Transverse colon (tissue), 4 donors: Measurements from ENCODE around the gene SLC3A2. TPM values are rescaled to one million over a fixed set of nuclear protein-coding genes. Genes with fewer than 3 reads are reported as not detected.

ENCODE experiments used
- DNase-seq: peaks from one replicate; pipeline ENCODE4 v3.0.0-alpha.2; 2019
- H3K27ac ChIP-seq, 4 donors: fragments of 200-600 bp; sonication (generic); 2 replicates each; pipeline ENCODE4 v1.5.1; 2016 to 2018; ENCODE audit warnings: inconsistent platforms in 4 of 4
- H3K27me3 ChIP-seq: fragments of 200-600 bp; sonication (generic); 2 replicates; pipeline ENCODE4 v1.5.1; 2017; ENCODE audit warnings: inconsistent platforms
- H3K36me3 ChIP-seq, 4 donors: fragments of 200-600 bp; sonication (generic); 2 replicates each; pipeline ENCODE4 v1.5.1; 2017 to 2019; ENCODE audit warnings: inconsistent platforms in 4 of 4
- H3K4me1 ChIP-seq, 4 donors: fragments of 200-600 bp; sonication (generic); 2 replicates each; pipeline ENCODE4 v1.5.1; 2017 to 2020; ENCODE audit warnings: inconsistent platforms in 4 of 4
- H3K4me3 ChIP-seq, 4 donors: fragments of 200-600 bp; sonication (generic); 1 replicate in 1 of 4; 2 replicates in 3 of 4; pipeline versions ENCODE4 v1.5.1 to v1.6.1; 2017 to 2019; ENCODE audit warnings: inconsistent platforms in 4 of 4
- H3K9me3 ChIP-seq, 2 donors: fragments of 200-600 bp; sonication (generic); 2 replicates each; pipeline ENCODE4 v1.5.1; 2017 to 2019; ENCODE audit warnings: inconsistent platforms in 2 of 2
- CTCF ChIP-seq, 5 experiments: fragments of 200-600 bp in 3 of 5; fragments of 450-650 bp in 2 of 5; sonication (generic) in 3 of 5; IDR thresholded peaks; 1 replicate in 2 of 5; 2 replicates in 3 of 5; pipeline ENCODE4 v1.5.1; 2016 to 2017; ENCODE audit warnings: antibody characterized with exemption in 5 of 5, inconsistent platforms in 3 of 5, mild to moderate bottlenecking in 2 of 5, moderate library complexity in 1 of 5
- EP300 ChIP-seq: sonication (generic); formaldehyde crosslinking; IDR thresholded peaks from one replicate; pipeline ENCODE4 v1.6.1; 2017; ENCODE audit warnings: antibody characterized with exemption, low read depth
- POLR2A ChIP-seq: fragments of 450-650 bp; IDR thresholded peaks from one replicate; pipeline ENCODE4 v1.6.1; 2016; ENCODE audit warnings: antibody characterized with exemption, mild to moderate bottlenecking, moderate library complexity
- POLR2AphosphoS5 ChIP-seq, 3 donors: sonication (generic); formaldehyde crosslinking; IDR thresholded peaks; one replicate each; pipeline ENCODE4 v1.6.1; 2016; ENCODE audit warnings: antibody characterized with exemption in 3 of 3
- WGBS, 2 donors: methylation state at CpG; one replicate each; pipeline ENCODE4 v1.1.5; 2018; ENCODE audit warnings: low coverage in 1 of 2; 5-methylcytosine and 5-hydroxymethylcytosine counted together
- in situ Hi-C, 4 donors: fragments of 200-750 bp; cut with MboI; loops; one replicate each; pipeline versions ENCODE4 v1.15.0 to v1.15.1; 2017; ENCODE audit warnings: low sequenced_read_pairs in 3 of 4, low pct_ligation_motif_present in 1 of 4, low pct_unique_long_range_greater_than_20kb in 1 of 4
- intact Hi-C: fragments of 100-400 bp; cut with DNase I; formaldehyde crosslinking; loops from one replicate; pipeline ENCODE4 v1.15.1; 2023; ENCODE audit warnings: low total_unique reads
- total RNA-seq, 4 donors: library from RNA; depleted of rRNA; stranded (reverse); fragments of >200 nt; gene quantifications; one replicate each; pipeline ENCODE4 v1.1.0, GENCODE V29; 2016

Gene SLC3A2
- total RNA-seq, 4 donors from 2014 or later: 32.4 to 163 (median 129) TPM

GRCh38 chr11:62892077-62892922 lies 11.6 kb downstream of the SLC3A2 start:
- no peak for DNase-seq
- 86 to 100% methylated on average over 3 to 10 of the region's 10 CpGs for WGBS, 2 donors
- Histone ChIP-seq H3K36me3 (peaks cover 0 to 20% (median 8%) of the 10 kb centered on the region in 4 donors), H3K27ac (no peak overlapping the region), H3K4me3 (no peak overlapping the region), H3K9me3 (no peaks in the 10 kb centered on the region), H3K27me3 (no peaks in the 10 kb centered on the region), H3K4me1 (peaks cover 7 to 33% (median 16%) of the 10 kb centered on the region in 4 donors)
- in situ Hi-C loops: loop anchor here in 1 of 4 donors (25.0 kb wide), 1 partner anchor 505 kb away; no protein-coding TSS in a partner anchor
- intact Hi-C loops: no loop called here
- no peak for TF ChIP-seq EP300
- TF ChIP-seq POLR2A: no peak

- in situ Hi-C loops (loop anchor here in 1 of 4 donors (25.0 kb wide), 1 partner anchor 508 kb away; no protein-coding TSS in a partner anchor), intact Hi-C loops (no loop called here)
- Histone ChIP-seq H3K4me1 (peaks cover 0 to 5% (median 0%) of the 10 kb centered on the region in 4 donors), H3K27me3 (no peaks in the 10 kb centered on the region), H3K27ac (no peak overlapping the region), H3K4me3 (no peak overlapping the region), H3K9me3 (no peaks in the 10 kb centered on the region), H3K36me3 (no peaks in the 10 kb centered on the region)
- TF ChIP-seq POLR2AphosphoS5 (IDR thresholded peaks at IDR 0.05) (no peak), POLR2A (no peak), CTCF (IDR thresholded peaks at IDR 0.05) (no peak), EP300 (no peak)
- WGBS, 2 donors: 66 to 76% methylated on average over 5 to 6 of the region's 6 CpGs
- DNase-seq: no peak
Measured at GRCh38 chr11:62895501-62895900, 14.8 kb downstream of the SLC3A2 start.

- no peaks in the 10 kb centered on the region for H3K36me3 ChIP-seq
- H3K4me1 ChIP-seq: peaks cover 0 to 2% (median 0%) of the 10 kb centered on the region in 4 donors
- H3K27ac ChIP-seq: no peak overlapping the region
- WGBS, 2 donors: 68% methylated on average over 10 of the region's 10 CpGs; no CpG with 5 or more reads in 1 of the 2 donors
- no peak for TF ChIP-seq CTCF (IDR thresholded peaks at IDR 0.05)
- no peak for TF ChIP-seq POLR2AphosphoS5 (IDR thresholded peaks at IDR 0.05)
- no peak for TF ChIP-seq POLR2A
- no peak for TF ChIP-seq EP300
- no peaks in the 10 kb centered on the region for H3K9me3 ChIP-seq
- in situ Hi-C loops: loop anchor here in 1 of 4 donors (25.0 kb wide), 1 partner anchor 509 kb away; no protein-coding TSS in a partner anchor
- no peak overlapping the region for H3K4me3 ChIP-seq
- no peak for DNase-seq
- H3K27me3 ChIP-seq: no peaks in the 10 kb centered on the region
- intact Hi-C loops: no loop called here
Measured at GRCh38 chr11:62896049-62896448, 15.4 kb downstream of the SLC3A2 start.

- DNase-seq: no peak
- in situ Hi-C loops: loop anchor here in 1 of 4 donors (25.0 kb wide), 1 partner anchor 510 kb away; no protein-coding TSS in a partner anchor
- Histone ChIP-seq H3K36me3 (no peaks in the 10 kb centered on the region), H3K4me1 (no peaks in the 10 kb centered on the region), H3K27me3 (no peaks in the 10 kb centered on the region), H3K27ac (no peak overlapping the region), H3K4me3 (no peak overlapping the region), H3K9me3 (no peaks in the 10 kb centered on the region)
- intact Hi-C loops: no loop called here
- WGBS, 2 donors: 50 to 54% methylated on average over 1 to 2 of the region's 2 CpGs
- TF ChIP-seq POLR2A: no peak
- TF ChIP-seq CTCF (IDR thresholded peaks at IDR 0.05): no peak
- TF ChIP-seq EP300: no peak
- no peak for TF ChIP-seq POLR2AphosphoS5 (IDR thresholded peaks at IDR 0.05)
Measured at GRCh38 chr11:62897311-62897710, 16.6 kb downstream of the SLC3A2 start.
